OCI-LY3 (cell line): ENCODE results near the gene CTTN.

Experiments
- EZH2phosphoT487 ChIP-seq: fragments of 200-600 bp; shearing (Covaris generic); IDR thresholded peaks from 2 replicates; pipeline ENCODE4 v1.6.1; 2018; ENCODE audit warnings: antibody characterized with exemption, mixed run types, low read depth
- TF ChIP-seq, protein P1 (sequence below): fragments of 200-600, 300-600 bp; sonication (generic); IDR thresholded peaks from 2 replicates; pipeline ENCODE4 v1.5.1; 2014; ENCODE audit warnings: antibody characterized with exemption, low read length, low read depth

DNA sequence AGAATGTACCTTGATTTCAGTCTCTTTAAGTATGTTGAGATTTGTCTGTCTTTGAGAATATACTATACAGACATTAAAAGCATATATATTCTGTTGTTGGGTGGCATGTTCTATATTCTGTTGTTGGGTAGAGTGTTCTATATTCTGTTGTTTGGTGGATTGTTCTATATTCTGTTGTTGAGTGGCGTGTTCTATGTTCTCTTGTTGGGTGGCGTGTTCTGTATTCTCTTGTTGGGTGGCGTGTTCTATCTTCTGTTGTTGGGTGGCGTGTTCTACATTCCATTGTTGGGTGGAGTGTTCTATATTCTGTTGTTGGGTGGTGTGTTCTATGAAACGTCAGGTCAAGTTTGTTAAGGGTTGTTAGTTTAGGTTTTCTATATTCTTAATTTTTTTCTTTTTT is 27.1 kb upstream of the CTTN start:
- TF ChIP-seq, protein P1, sequence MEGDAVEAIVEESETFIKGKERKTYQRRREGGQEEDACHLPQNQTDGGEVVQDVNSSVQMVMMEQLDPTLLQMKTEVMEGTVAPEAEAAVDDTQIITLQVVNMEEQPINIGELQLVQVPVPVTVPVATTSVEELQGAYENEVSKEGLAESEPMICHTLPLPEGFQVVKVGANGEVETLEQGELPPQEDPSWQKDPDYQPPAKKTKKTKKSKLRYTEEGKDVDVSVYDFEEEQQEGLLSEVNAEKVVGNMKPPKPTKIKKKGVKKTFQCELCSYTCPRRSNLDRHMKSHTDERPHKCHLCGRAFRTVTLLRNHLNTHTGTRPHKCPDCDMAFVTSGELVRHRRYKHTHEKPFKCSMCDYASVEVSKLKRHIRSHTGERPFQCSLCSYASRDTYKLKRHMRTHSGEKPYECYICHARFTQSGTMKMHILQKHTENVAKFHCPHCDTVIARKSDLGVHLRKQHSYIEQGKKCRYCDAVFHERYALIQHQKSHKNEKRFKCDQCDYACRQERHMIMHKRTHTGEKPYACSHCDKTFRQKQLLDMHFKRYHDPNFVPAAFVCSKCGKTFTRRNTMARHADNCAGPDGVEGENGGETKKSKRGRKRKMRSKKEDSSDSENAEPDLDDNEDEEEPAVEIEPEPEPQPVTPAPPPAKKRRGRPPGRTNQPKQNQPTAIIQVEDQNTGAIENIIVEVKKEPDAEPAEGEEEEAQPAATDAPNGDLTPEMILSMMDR, result no peak
- no peak for TF ChIP-seq EZH2phosphoT487
